Heart right ventricle (tissue), 16 donors: ENCODE results near the gene PLCD3. TPM values are rescaled to one million over a fixed set of nuclear protein-coding genes. Genes with fewer than 3 reads are reported as not detected.

ENCODE experiments used
- ATAC-seq, 8 donors: fragments of 200-7000 bp; cut with Tn5 transposase; one replicate each; pipeline ENCODE4 v1.9.1; 2020; ENCODE audit warnings: mild to moderate bottlenecking in 8 of 8, moderate library complexity in 8 of 8, moderate number of reproducible peaks in 1 of 8
- DNase-seq, 2 donors: peaks; one replicate each; pipeline ENCODE4 v3.0.0-alpha.2; 2020
- H3K27ac ChIP-seq, 10 donors: fragments of 200-600 bp; sonication (generic) in 2 of 10; one replicate each; pipeline versions ENCODE4 v1.5.0 to v1.8.0; 2020 to 2022; ENCODE audit warnings: mild to moderate bottlenecking in 3 of 10
- H3K27me3 ChIP-seq, 7 donors: fragments of 200-600 bp; one replicate each; pipeline ENCODE4 v1.8.0; 2021 to 2022; ENCODE audit warnings: mild to moderate bottlenecking in 2 of 7
- H3K36me3 ChIP-seq, 9 donors: fragments of 200-600 bp; sonication (generic) in 1 of 9; one replicate each; pipeline versions ENCODE4 v1.5.0 to v1.8.0; 2020 to 2022; ENCODE audit warnings: mild to moderate bottlenecking in 2 of 9
- H3K4me1 ChIP-seq, 9 donors: fragments of 200-600 bp; sonication (generic) in 1 of 9; one replicate each; pipeline versions ENCODE4 v1.5.0 to v1.8.0; 2020 to 2022; ENCODE audit warnings: mild to moderate bottlenecking in 4 of 9
- H3K4me3 ChIP-seq, 10 donors: fragments of 200-600 bp; sonication (generic) in 2 of 10; one replicate each; pipeline versions ENCODE4 v1.5.0 to v1.8.0; 2020 to 2022; ENCODE audit warnings: mild to moderate bottlenecking in 7 of 10, moderate library complexity in 2 of 10
- H3K9me3 ChIP-seq, 11 donors: fragments of 200-600 bp in 10 of 11; sonication (generic) in 2 of 11; one replicate each; pipeline versions ENCODE4 v1.5.0 to v1.8.0; 2013 to 2022; ENCODE audit warnings: mild to moderate bottlenecking in 2 of 11, control low read depth in 1 of 11, moderate library complexity in 1 of 11
- CTCF ChIP-seq, 9 donors: fragments of 200-600 bp; sonication (generic) in 2 of 9; IDR thresholded peaks; one replicate each; pipeline versions ENCODE4 v1.5.0 to v1.8.0; 2021 to 2022; ENCODE audit warnings: antibody characterized with exemption in 9 of 9, mild to moderate bottlenecking in 5 of 9, moderate library complexity in 1 of 9
- WGBS, 2 donors: extraction: QIAGEN DNeasy Blood & Tissue Kit; methylation state at CpG; one replicate each; pipeline ENCODE4 v1.1.7; 2013; ENCODE audit warnings: inconsistent platforms in 1 of 2; 5-methylcytosine and 5-hydroxymethylcytosine counted together
- intact Hi-C, 10 donors: fragments of 100-400 bp; cut with DNase I; formaldehyde crosslinking; loops; one replicate each; pipeline versions ENCODE4 v1.11.1 to v1.14.2; 2022
- polyA plus RNA-seq, 2 donors: library from polyadenylated mRNA; stranded (reverse); fragments of 200-250 nt; gene quantifications; one replicate each; pipeline ENCODE4 v1.2.3, GENCODE V29; 2013
- total RNA-seq, 10 donors: library from RNA; stranded (reverse); fragmentation: NEBNext Ultra II Directional in 3 of 10; extraction: Animal tissue kit (Norgen Biotek cat#: 25700) in 3 of 10; gene quantifications; one replicate each; pipeline versions ENCODE4 v1.2.1 to v1.2.4, GENCODE V29; 2021 to 2023
- donor health status: Arrhythmogenic right ventricular cardiomyopathy.
- donor health status: ischemic (EF 13 %, LVEDD 7.1; RV severe dilation, severe dysfunction).
- donor health status: healthy with polysubstance abuse.
- donor health status: DM: no; HTN: yes; CAD: no.
- donor health status: DM: no; HTN: no; CAD: no.
- donor health status: ischemic (EF 25% LVEDD 6.9; RV normal size, moderate dysfunction).
- donor health status: ischemic (EF 25% LVEDD 5.7; RV mildly dilated, moderate dysfunction).
- donor health status: healthy.
- donor health status: DM: yes; HTN: yes; CAD: no.
- donor health status: Ischemic cardiomyopathy.
- donor health status: ischemic (EF 35%, LVEDD 5.7; RV mildly dilated, moderate dysfunction).
- donor health status: nonischemic (EF 11% LVEDD 7.7; RV severe dilation, severe dysfunction).
- donor health status: DM: yes; HTN: yes; CAD: no.
- donor health status: PGD.
- donor health status: ischemic (EF 29% LVEDD 5.4; RV normal size, mild dysfunction).
- donor health status: nonischemic (EF 23%, LVEDD 6.1; RV moderate dilation, normal function).

The PLCD3 gene
- total and polyA plus RNA-seq, 12 donors, result 44.6 to 188 (median 112) TPM

- ATAC-seq (peak in 4 of 8 donors; percentile 3 to 25 (median 10)), DNase-seq (peak in 1 of 2 donors; percentile 45)
- Histone ChIP-seq H3K27ac (peak overlapping the region in 9 of 10 donors; percentile 59 to 97 (median 88)), H3K9me3 (no peaks in the 10 kb centered on the region), H3K4me3 (no peak overlapping the region), H3K27me3 (no peaks in the 10 kb centered on the region), H3K4me1 (peaks cover 35 to 72% (median 62%) of the 10 kb centered on the region in 9 donors), H3K36me3 (no peaks in the 10 kb centered on the region)
- intact Hi-C loops, result loop anchor here in 1 of 10 donors (10.0 kb wide), 1 partner anchor 355 kb away; no protein-coding TSS in a partner anchor
- WGBS, 2 donors, result 44 to 54% methylated on average over 10 of the region's 10 CpGs
- TF ChIP-seq CTCF (IDR thresholded peaks at IDR 0.05), result no peak
Measured at GRCh38 chr17:45129426-45129939, 2.8 kb downstream of the PLCD3 start.

GRCh38 chr17:45128989-45129388 is 3.3 kb downstream of the PLCD3 start:
- WGBS, 2 donors, result 98% methylated on average over 2 of the region's 2 CpGs
- intact Hi-C loops, result loop anchor here in 1 of 10 donors (10.0 kb wide), 1 partner anchor 354 kb away; no protein-coding TSS in a partner anchor
- Histone ChIP-seq H3K36me3 (no peaks in the 10 kb centered on the region), H3K4me3 (no peak overlapping the region), H3K9me3 (no peaks in the 10 kb centered on the region), H3K4me1 (peaks cover 40 to 77% (median 67%) of the 10 kb centered on the region in 9 donors), H3K27ac (peak overlapping the region in 9 of 10 donors; percentile 59 to 97 (median 88)), H3K27me3 (no peaks in the 10 kb centered on the region)
- ATAC-seq, result no peak
- no peak for DNase-seq
- TF ChIP-seq CTCF (IDR thresholded peaks at IDR 0.05), result no peak

- no peaks in the 10 kb centered on the region for H3K36me3 ChIP-seq
- H3K4me1 ChIP-seq, result peaks cover 43 to 83% (median 73%) of the 10 kb centered on the region in 9 donors
- peak overlapping the region; percentile 57 to 97 (median 88) for H3K27ac ChIP-seq
- no peaks in the 10 kb centered on the region for H3K27me3 ChIP-seq
- WGBS, 2 donors, result 75 to 80% methylated on average over 5 of the region's 5 CpGs
- peak overlapping the region in 2 of 10 donors; percentile 5 to 31 for H3K4me3 ChIP-seq
- DNase-seq, result no peak
- intact Hi-C loops, result loop anchor here in 1 of 10 donors (10.0 kb wide), 1 partner anchor 354 kb away; no protein-coding TSS in a partner anchor
- ATAC-seq, result no peak
- no peak for TF ChIP-seq CTCF (IDR thresholded peaks at IDR 0.05)
- H3K9me3 ChIP-seq, result no peaks in the 10 kb centered on the region
Measured at GRCh38 chr17:45128331-45128730, 4.0 kb downstream of the PLCD3 start.

GRCh38 chr17:45127548-45128300 is 4.6 kb downstream of the PLCD3 start:
- 24 to 26% methylated on average over 20 of the region's 20 CpGs for WGBS, 2 donors

More at GRCh38 chr17:45127548-45128300, 4.6 kb downstream of the PLCD3 start:
- no peak for TF ChIP-seq CTCF (IDR thresholded peaks at IDR 0.05)
- intact Hi-C loops, result loop anchor here in 1 of 10 donors (10.0 kb wide), 1 partner anchor 353 kb away; no protein-coding TSS in a partner anchor
- H3K27me3 ChIP-seq, result no peaks in the 10 kb centered on the region
- no peaks in the 10 kb centered on the region for H3K36me3 ChIP-seq
- peak overlapping the region in 4 of 10 donors; percentile 5 to 31 (median 14) for H3K4me3 ChIP-seq
- H3K4me1 ChIP-seq, result peaks cover 43 to 83% (median 71%) of the 10 kb centered on the region in 9 donors
- peak overlapping the region; percentile 57 to 97 (median 88) for H3K27ac ChIP-seq
- ATAC-seq (peak; percentile 9 to 41 (median 21)), DNase-seq (peak; percentile 63 to 76)
- H3K9me3 ChIP-seq, result no peaks in the 10 kb centered on the region
